Uterus (tissue), 2 donors: ENCODE measurements around the gene AP1S2.

Experiments used
- POLR2A ChIP-seq, 2 donors: fragments of 450-650 bp; IDR thresholded peaks; one replicate each; pipeline ENCODE4 v1.6.1; 2016; ENCODE audit warnings: antibody characterized with exemption in 2 of 2, mild to moderate bottlenecking in 1 of 2, moderate library complexity in 1 of 2
- TF ChIP-seq, protein P1 (sequence below), 4 experiments: fragments of 200-600 bp in 2 of 4; fragments of 450-650 bp in 2 of 4; sonication (generic) in 2 of 4; IDR thresholded peaks; one replicate each; pipeline ENCODE4 v1.5.1; 2016 to 2019; ENCODE audit warnings: antibody characterized with exemption in 4 of 4, mild to moderate bottlenecking in 2 of 4, moderate library complexity in 1 of 4

DNA sequence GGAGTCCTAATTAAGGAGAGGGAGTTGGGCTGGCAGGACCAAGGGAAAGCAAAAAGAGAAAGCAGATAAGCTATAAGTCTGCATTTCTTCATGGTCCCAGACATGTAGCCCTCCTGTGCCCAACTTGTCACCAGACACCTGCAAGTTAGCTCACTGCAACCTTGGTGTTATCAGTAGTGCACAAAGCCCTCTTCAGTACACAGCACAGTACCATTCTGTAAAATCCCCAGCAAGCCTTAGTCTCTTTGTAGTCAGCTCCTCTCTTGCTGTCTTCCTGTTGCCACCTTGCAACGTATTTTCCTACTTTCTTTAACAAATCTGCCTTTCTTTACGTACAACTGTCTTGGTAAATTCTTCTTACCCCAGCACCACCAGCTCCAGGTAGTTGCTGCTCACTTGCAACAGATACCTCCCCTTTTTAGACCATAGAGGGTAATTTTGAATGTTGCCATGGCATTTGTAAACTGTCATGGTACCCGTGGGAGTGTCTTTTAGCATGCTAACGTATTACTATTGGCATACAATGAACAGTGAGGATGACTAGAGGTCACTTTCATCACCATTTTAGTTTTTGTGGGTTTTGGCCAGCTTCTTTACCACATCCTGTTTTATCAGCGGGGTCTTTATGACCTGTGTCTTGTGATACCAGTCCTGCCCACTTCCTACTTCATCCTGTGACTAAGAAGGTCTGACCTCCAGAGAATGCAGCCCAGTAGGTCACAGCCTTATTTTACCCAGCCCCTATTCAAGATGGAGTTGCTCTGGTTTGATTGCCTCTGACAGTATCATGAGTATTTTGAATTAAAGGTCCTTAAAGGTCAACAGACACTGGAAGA is 28.3 kb upstream of the AP1S2 start:
- TF ChIP-seq, protein P1, sequence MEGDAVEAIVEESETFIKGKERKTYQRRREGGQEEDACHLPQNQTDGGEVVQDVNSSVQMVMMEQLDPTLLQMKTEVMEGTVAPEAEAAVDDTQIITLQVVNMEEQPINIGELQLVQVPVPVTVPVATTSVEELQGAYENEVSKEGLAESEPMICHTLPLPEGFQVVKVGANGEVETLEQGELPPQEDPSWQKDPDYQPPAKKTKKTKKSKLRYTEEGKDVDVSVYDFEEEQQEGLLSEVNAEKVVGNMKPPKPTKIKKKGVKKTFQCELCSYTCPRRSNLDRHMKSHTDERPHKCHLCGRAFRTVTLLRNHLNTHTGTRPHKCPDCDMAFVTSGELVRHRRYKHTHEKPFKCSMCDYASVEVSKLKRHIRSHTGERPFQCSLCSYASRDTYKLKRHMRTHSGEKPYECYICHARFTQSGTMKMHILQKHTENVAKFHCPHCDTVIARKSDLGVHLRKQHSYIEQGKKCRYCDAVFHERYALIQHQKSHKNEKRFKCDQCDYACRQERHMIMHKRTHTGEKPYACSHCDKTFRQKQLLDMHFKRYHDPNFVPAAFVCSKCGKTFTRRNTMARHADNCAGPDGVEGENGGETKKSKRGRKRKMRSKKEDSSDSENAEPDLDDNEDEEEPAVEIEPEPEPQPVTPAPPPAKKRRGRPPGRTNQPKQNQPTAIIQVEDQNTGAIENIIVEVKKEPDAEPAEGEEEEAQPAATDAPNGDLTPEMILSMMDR (IDR thresholded peaks at IDR 0.05): no peak
- no peak for TF ChIP-seq POLR2A (IDR thresholded peaks at IDR 0.05)
